ENCODE data around the gene PPIL4. TPM values are rescaled to one million over a fixed set of nuclear protein-coding genes. Genes with fewer than 3 reads are reported as not detected.

Gene PPIL4
- total and polyA plus RNA-seq, 2 of the 13 experiments (the other 11 are each of a cell fraction or from before 2014, with no cell fraction given) = 5.5 to 46.0 TPM

- TF ChIP-seq CBX5 (CRISPR knock-in tag; IDR thresholded peaks at IDR 0.05; ENCODE audit: borderline replicate concordance) (no peak), ZNF414 (CRISPR knock-in tag; IDR thresholded peaks at IDR 0.05) (no peak), NR2F6 (IDR thresholded peaks at IDR 0.05) (no peak), NR2F6 (CRISPR knock-in tag; IDR thresholded peaks at IDR 0.05) (no peak), DZIP1 (CRISPR knock-in tag; IDR thresholded peaks at IDR 0.05) (no peak), BCLAF1 (IDR thresholded peaks at IDR 0.05) (no peak), ZBTB43 (CRISPR knock-in tag; conservative IDR thresholded peaks at IDR 0.05) (no peak), HNRNPH1 (optimal IDR thresholded peaks at IDR 0.05; ENCODE audit: low read depth, low read length) (no peak), NR2F2 (IDR thresholded peaks at IDR 0.05; ENCODE audit: borderline replicate concordance, low read depth) (no peak), ATF2 (CRISPR knock-in tag; IDR thresholded peaks at IDR 0.05) (no peak), POLR2AphosphoS5 (IDR thresholded peaks at IDR 0.05; ENCODE audit: low read depth, low read length) (no peak), NFAT5 (CRISPR knock-in tag; IDR thresholded peaks at IDR 0.05) (no peak), ETV6 (CRISPR knock-in tag; conservative IDR thresholded peaks at IDR 0.05) (no peak), ZNF512 (CRISPR knock-in tag; IDR thresholded peaks at IDR 0.05) (no peak)
Observed at GRCh38 chr6:149551920-149552319, 6.1 kb upstream of the PPIL4 start (continued).
